ENCODE data around the gene TMEM150C.

DNA sequence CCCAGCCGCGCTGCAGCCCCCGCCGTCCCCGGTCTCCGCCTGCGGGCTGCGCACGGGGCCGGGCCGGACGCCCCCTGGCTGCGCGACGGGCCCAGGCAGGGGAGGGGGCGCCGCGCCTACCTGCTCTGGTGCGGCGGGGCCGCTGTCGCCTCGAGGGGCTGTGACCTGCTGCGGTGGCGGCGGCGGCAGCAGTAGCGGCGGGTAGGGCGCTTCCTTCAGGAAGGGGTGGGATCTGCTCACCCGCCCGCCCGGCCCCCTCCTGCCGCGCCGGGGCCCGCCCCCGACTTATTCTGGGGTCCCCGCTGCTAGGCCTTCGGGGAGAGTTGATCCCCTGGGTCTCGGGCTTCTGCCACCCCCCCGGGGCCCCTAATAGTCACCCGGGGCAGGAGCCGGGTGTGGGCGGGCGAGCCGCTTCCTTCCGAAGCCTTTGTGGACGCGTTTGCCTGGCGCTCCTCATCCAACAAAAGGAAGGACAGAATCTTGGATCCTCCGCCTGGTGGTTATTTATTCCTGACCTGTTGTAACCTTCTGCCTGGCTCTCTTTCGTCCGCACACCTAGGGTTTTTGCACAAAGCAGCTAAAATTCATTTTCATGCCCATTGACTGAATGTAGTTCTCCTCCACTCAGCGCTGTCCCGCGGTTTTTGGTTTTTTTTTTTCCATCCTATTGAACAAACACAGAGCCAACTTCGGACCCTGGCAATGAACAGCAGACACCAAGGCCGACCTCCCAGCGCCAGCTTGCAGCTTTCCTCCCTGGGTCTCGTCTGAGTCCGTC is at the start of gene TMEM150C:
- TF ChIP-seq, protein P1, sequence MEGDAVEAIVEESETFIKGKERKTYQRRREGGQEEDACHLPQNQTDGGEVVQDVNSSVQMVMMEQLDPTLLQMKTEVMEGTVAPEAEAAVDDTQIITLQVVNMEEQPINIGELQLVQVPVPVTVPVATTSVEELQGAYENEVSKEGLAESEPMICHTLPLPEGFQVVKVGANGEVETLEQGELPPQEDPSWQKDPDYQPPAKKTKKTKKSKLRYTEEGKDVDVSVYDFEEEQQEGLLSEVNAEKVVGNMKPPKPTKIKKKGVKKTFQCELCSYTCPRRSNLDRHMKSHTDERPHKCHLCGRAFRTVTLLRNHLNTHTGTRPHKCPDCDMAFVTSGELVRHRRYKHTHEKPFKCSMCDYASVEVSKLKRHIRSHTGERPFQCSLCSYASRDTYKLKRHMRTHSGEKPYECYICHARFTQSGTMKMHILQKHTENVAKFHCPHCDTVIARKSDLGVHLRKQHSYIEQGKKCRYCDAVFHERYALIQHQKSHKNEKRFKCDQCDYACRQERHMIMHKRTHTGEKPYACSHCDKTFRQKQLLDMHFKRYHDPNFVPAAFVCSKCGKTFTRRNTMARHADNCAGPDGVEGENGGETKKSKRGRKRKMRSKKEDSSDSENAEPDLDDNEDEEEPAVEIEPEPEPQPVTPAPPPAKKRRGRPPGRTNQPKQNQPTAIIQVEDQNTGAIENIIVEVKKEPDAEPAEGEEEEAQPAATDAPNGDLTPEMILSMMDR (optimal IDR thresholded peaks at IDR 0.05 in 1 of 3, IDR thresholded peaks at IDR 0.05 in 1 of 3, conservative IDR thresholded peaks at IDR 0.05 in 1 of 3; ENCODE audit: extremely low read depth in 1 of 3, insufficient read depth in 2 of 3, low read length in 3 of 3), result peak in 1 of 3 experiments; percentile 20
- peak; percentile 65 for TF ChIP-seq EZH2 (IDR thresholded peaks at IDR 0.05; ENCODE audit: low read length)
